ENCODE measurements around the gene MTMR4.

- TF ChIP-seq CTCF (IDR thresholded peaks at IDR 0.05) = no peak
- no peak for TF ChIP-seq ZFX (IDR thresholded peaks at IDR 0.05; ENCODE audit: borderline replicate concordance)
Measured at GRCh38 chr17:58506354-58507080, 7.9 kb downstream of the MTMR4 start.

Data from 22Rv1 (cell line).